ENCODE measurements around the gene GALNT10. TPM values are rescaled to one million over a fixed set of nuclear protein-coding genes. Genes with fewer than 3 reads are reported as not detected.

The GALNT10 gene
- total and polyA plus RNA-seq, 2 experiments from 2014 or later: 3.2 to 12.9 TPM

DNA sequence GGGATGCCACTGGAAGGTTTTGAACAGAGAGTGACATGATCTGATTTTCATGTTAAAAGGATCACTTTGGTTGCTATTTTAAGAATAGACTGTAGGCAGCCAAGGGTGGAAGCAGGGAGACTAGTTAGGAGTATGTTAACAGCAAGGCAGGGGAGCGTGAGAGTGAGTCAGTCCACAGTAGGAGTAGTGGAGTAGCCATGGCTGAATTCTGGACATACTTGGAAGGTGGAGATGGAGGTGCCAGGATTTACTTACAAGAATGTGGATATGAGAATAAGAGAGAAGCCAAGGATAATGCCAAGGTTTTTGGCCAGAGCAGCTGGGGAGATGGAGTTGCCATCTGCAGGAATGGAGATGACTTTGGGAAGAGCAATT lies 118.8 kb downstream of the GALNT10 start (continued):
- TF ChIP-seq ZNF114 (CRISPR knock-in tag; IDR thresholded peaks at IDR 0.05): no peak
- TF ChIP-seq JUNB (IDR thresholded peaks at IDR 0.05; ENCODE audit: unreplicated experiment): no peak
- no peak for TF ChIP-seq POLR2AphosphoS5 (IDR thresholded peaks at IDR 0.05; ENCODE audit: low read depth)
- TF ChIP-seq, protein P1, sequence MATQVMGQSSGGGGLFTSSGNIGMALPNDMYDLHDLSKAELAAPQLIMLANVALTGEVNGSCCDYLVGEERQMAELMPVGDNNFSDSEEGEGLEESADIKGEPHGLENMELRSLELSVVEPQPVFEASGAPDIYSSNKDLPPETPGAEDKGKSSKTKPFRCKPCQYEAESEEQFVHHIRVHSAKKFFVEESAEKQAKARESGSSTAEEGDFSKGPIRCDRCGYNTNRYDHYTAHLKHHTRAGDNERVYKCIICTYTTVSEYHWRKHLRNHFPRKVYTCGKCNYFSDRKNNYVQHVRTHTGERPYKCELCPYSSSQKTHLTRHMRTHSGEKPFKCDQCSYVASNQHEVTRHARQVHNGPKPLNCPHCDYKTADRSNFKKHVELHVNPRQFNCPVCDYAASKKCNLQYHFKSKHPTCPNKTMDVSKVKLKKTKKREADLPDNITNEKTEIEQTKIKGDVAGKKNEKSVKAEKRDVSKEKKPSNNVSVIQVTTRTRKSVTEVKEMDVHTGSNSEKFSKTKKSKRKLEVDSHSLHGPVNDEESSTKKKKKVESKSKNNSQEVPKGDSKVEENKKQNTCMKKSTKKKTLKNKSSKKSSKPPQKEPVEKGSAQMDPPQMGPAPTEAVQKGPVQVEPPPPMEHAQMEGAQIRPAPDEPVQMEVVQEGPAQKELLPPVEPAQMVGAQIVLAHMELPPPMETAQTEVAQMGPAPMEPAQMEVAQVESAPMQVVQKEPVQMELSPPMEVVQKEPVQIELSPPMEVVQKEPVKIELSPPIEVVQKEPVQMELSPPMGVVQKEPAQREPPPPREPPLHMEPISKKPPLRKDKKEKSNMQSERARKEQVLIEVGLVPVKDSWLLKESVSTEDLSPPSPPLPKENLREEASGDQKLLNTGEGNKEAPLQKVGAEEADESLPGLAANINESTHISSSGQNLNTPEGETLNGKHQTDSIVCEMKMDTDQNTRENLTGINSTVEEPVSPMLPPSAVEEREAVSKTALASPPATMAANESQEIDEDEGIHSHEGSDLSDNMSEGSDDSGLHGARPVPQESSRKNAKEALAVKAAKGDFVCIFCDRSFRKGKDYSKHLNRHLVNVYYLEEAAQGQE (IDR thresholded peaks at IDR 0.05; ENCODE audit: unreplicated experiment): no peak
- no peak for TF ChIP-seq STAT1 (IDR thresholded peaks at IDR 0.05; ENCODE audit: unreplicated experiment)
- TF ChIP-seq, protein P2, sequence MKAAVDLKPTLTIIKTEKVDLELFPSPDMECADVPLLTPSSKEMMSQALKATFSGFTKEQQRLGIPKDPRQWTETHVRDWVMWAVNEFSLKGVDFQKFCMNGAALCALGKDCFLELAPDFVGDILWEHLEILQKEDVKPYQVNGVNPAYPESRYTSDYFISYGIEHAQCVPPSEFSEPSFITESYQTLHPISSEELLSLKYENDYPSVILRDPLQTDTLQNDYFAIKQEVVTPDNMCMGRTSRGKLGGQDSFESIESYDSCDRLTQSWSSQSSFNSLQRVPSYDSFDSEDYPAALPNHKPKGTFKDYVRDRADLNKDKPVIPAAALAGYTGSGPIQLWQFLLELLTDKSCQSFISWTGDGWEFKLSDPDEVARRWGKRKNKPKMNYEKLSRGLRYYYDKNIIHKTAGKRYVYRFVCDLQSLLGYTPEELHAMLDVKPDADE (IDR thresholded peaks at IDR 0.05): no peak
- TF ChIP-seq EZH2 (IDR thresholded peaks at IDR 0.05; ENCODE audit: low read depth, unreplicated experiment): no peak
- TF ChIP-seq EZH2phosphoT487 (IDR thresholded peaks at IDR 0.05; ENCODE audit: unreplicated experiment): no peak
- no peak for TF ChIP-seq CREB1 (CRISPR knock-in tag; IDR thresholded peaks at IDR 0.05; ENCODE audit: low read depth)
- no peak for TF ChIP-seq ZNF331 (CRISPR knock-in tag; IDR thresholded peaks at IDR 0.05; ENCODE audit: low read depth)

DNA sequence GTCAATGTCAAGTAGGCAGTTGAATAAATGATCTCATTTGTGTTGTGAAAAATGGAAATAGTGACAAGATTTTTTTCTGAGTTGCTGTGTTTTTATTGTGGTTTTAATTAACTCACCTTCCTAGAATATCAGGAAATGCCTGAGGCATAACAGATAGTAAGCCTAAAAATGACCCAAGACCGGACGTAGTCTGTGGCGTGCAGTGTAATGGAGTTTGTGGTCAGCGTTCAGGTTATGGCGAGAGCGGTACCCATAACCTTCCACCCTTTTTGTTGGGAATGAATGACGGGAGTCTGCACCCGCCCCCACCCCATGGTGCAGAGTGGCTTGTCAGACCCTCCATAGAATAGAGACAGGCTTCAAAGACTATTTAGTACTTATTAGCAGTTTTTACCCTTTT lies 119.3 kb downstream of the GALNT10 start:
- Histone ChIP-seq H2AFZ (no peak overlapping the region), H3K4me2 (no peak overlapping the region), H3K79me2 (replicated peaks; ENCODE audit: insufficient read depth) (no peaks in the 10 kb centered on the region), H3K4me3 (no peak overlapping the region), H3K27ac (ENCODE audit: low read depth) (no peak overlapping the region), H3F3A (replicated peaks; ENCODE audit: low read depth) (no peaks in the 10 kb centered on the region), H3K4me1 (ENCODE audit: insufficient read depth) (no peaks in the 10 kb centered on the region), H3K9me2 (ENCODE audit: insufficient read depth) (no peaks in the 10 kb centered on the region), H3K36me3 (ENCODE audit: insufficient read depth) (no peaks in the 10 kb centered on the region), H3K27me3 (ENCODE audit: insufficient read depth) (no peaks in the 10 kb centered on the region), H4K20me1 (replicated peaks; ENCODE audit: insufficient read depth) (no peaks in the 10 kb centered on the region)
- peaks cover under 1% of the 10 kb centered on the region; the same call in 1 of the 3 replicates for H3K36me3 Mint-ChIP-seq (ENCODE audit: low read depth)
- H3K9me3 Mint-ChIP-seq: no peaks in the 10 kb centered on the region; the same call in 2 of the 3 replicates
- H3K4me1 Mint-ChIP-seq: no peaks in the 10 kb centered on the region
- ATAC-seq: no peak
- peaks cover 2% of the 10 kb centered on the region for H3K27me3 Mint-ChIP-seq (ENCODE audit: insufficient read depth, low read depth, poor library complexity)
- no peak overlapping the region for H3K4me3 Mint-ChIP-seq
- no peak for DNase-seq (ENCODE audit: low spot score)
- H3K27ac Mint-ChIP-seq: no peak overlapping the region
- TF ChIP-seq ZNF331 (CRISPR knock-in tag; IDR thresholded peaks at IDR 0.05; ENCODE audit: low read depth): no peak
- no peak for TF ChIP-seq POLR2AphosphoS5 (IDR thresholded peaks at IDR 0.05; ENCODE audit: low read depth)
- TF ChIP-seq EZH2 (IDR thresholded peaks at IDR 0.05; ENCODE audit: low read depth, unreplicated experiment): no peak
- TF ChIP-seq ZNF114 (CRISPR knock-in tag; IDR thresholded peaks at IDR 0.05): no peak
- TF ChIP-seq, protein P1 (IDR thresholded peaks at IDR 0.05; ENCODE audit: unreplicated experiment): no peak
- TF ChIP-seq, protein P2 (IDR thresholded peaks at IDR 0.05): no peak
- no peak for TF ChIP-seq STAT1 (IDR thresholded peaks at IDR 0.05; ENCODE audit: unreplicated experiment)
- no peak for TF ChIP-seq NANOG (IDR thresholded peaks at IDR 0.05; ENCODE audit: borderline replicate concordance)
- no peak for TF ChIP-seq JUNB (IDR thresholded peaks at IDR 0.05; ENCODE audit: unreplicated experiment)
- TF ChIP-seq, protein P3, sequence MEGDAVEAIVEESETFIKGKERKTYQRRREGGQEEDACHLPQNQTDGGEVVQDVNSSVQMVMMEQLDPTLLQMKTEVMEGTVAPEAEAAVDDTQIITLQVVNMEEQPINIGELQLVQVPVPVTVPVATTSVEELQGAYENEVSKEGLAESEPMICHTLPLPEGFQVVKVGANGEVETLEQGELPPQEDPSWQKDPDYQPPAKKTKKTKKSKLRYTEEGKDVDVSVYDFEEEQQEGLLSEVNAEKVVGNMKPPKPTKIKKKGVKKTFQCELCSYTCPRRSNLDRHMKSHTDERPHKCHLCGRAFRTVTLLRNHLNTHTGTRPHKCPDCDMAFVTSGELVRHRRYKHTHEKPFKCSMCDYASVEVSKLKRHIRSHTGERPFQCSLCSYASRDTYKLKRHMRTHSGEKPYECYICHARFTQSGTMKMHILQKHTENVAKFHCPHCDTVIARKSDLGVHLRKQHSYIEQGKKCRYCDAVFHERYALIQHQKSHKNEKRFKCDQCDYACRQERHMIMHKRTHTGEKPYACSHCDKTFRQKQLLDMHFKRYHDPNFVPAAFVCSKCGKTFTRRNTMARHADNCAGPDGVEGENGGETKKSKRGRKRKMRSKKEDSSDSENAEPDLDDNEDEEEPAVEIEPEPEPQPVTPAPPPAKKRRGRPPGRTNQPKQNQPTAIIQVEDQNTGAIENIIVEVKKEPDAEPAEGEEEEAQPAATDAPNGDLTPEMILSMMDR (conservative IDR thresholded peaks at IDR 0.05; ENCODE audit: low read depth in 2 of 2): no peak

Data from GM23338 (cell line).